Limb (tissue), 2 donors: Measurements from ENCODE around the gene PLXNA1.

Experiments used
- DNase-seq, 2 donors: peaks; one replicate each; pipeline ENCODE4 v3.0.0-alpha.2; 2016; ENCODE audit errors: extremely low spot score in 2 of 2

PLXNA1 gene

GRCh38 chr3:126987129-126987528, 4.2 kb downstream of the PLXNA1 start:
- DNase-seq: no peak

- no peak for DNase-seq
Observed at GRCh38 chr3:126987596-126987995, 4.7 kb downstream of the PLXNA1 start.

GRCh38 chr3:126988451-126989021, 5.6 kb downstream of the PLXNA1 start:
- DNase-seq: no peak

GRCh38 chr3:126989316-126990023, 6.6 kb downstream of the PLXNA1 start:
- no peak for DNase-seq

GRCh38 chr3:126990024-126990700, 7.2 kb downstream of the PLXNA1 start:
- no peak for DNase-seq

- DNase-seq: no peak
Observed at GRCh38 chr3:126990890-126991289, 8.0 kb downstream of the PLXNA1 start.

GRCh38 chr3:126991366-126992200, 8.7 kb downstream of the PLXNA1 start:
- no peak for DNase-seq

GRCh38 chr3:126992216-126992615, 9.3 kb downstream of the PLXNA1 start:
- DNase-seq: no peak

GRCh38 chr3:126992776-126993175, 9.9 kb downstream of the PLXNA1 start:
- DNase-seq: no peak

GRCh38 chr3:126993436-126993835, 10.5 kb downstream of the PLXNA1 start:
- no peak for DNase-seq

GRCh38 chr3:126994661-126995245, 11.8 kb downstream of the PLXNA1 start:
- no peak for DNase-seq

- no peak for DNase-seq
Observed at GRCh38 chr3:126995254-126995780, 12.4 kb downstream of the PLXNA1 start.

GRCh38 chr3:126995926-126996512, 13.1 kb downstream of the PLXNA1 start:
- no peak for DNase-seq

- DNase-seq: no peak
Observed at GRCh38 chr3:126996905-126997304, 14.0 kb downstream of the PLXNA1 start.

- no peak for DNase-seq
Observed at GRCh38 chr3:126997455-126998038, 14.6 kb downstream of the PLXNA1 start.

GRCh38 chr3:126998320-126998719, 15.4 kb downstream of the PLXNA1 start:
- no peak for DNase-seq

- no peak for DNase-seq
Observed at GRCh38 chr3:126998728-126999127, 15.8 kb downstream of the PLXNA1 start.

GRCh38 chr3:126999383-126999782, 16.5 kb downstream of the PLXNA1 start:
- DNase-seq: no peak

GRCh38 chr3:127000119-127000518, 17.2 kb downstream of the PLXNA1 start:
- peak; percentile 32 to 52 for DNase-seq

- no peak for DNase-seq
Observed at GRCh38 chr3:127000761-127001160, 17.8 kb downstream of the PLXNA1 start.
